ENCODE data around the gene MICB.

MICB gene

DNA sequence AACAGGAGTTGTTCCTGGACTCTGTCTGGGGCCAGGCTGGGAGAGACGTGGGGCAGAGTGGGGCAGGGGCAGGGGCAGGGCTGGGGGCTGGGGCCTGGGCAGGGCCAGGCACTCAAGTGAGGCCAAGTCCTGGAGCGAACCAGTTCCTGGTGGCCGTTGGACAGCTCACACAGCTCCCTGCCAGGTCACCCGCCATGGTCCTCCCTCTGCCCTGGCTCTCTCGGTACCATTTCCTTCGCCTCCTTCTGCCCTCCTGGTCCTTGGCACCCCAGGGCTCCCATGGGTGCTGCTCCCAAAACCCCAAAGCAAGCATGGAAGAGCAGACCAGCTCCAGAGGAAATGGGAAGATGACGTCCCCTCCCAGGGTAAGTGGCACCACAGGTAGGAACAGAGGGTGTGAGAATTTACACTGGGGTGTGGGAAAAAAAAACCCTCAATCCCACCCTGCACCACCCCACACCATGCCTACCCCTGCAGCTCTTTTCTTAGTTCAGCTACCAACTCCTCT, 30.9 kb downstream of the MICB start, which contains the start of gene MCCD1:
Gene MCCD1, plus strand, starts transcription at position 142 of the 508 bp plus-strand sequence. Its CDS starts 53 bp downstream, at position 195.
- no peak for DNase-seq (ENCODE audit: low read depth)
- TF ChIP-seq, protein P1, sequence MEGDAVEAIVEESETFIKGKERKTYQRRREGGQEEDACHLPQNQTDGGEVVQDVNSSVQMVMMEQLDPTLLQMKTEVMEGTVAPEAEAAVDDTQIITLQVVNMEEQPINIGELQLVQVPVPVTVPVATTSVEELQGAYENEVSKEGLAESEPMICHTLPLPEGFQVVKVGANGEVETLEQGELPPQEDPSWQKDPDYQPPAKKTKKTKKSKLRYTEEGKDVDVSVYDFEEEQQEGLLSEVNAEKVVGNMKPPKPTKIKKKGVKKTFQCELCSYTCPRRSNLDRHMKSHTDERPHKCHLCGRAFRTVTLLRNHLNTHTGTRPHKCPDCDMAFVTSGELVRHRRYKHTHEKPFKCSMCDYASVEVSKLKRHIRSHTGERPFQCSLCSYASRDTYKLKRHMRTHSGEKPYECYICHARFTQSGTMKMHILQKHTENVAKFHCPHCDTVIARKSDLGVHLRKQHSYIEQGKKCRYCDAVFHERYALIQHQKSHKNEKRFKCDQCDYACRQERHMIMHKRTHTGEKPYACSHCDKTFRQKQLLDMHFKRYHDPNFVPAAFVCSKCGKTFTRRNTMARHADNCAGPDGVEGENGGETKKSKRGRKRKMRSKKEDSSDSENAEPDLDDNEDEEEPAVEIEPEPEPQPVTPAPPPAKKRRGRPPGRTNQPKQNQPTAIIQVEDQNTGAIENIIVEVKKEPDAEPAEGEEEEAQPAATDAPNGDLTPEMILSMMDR (IDR thresholded peaks at IDR 0.05; ENCODE audit: control insufficient read depth, extremely low read depth, insufficient read depth) = no peak
- H3K4me3 ChIP-seq (ENCODE audit: low read depth, low read length) = no peak within 1 kb of the TSS

DNA sequence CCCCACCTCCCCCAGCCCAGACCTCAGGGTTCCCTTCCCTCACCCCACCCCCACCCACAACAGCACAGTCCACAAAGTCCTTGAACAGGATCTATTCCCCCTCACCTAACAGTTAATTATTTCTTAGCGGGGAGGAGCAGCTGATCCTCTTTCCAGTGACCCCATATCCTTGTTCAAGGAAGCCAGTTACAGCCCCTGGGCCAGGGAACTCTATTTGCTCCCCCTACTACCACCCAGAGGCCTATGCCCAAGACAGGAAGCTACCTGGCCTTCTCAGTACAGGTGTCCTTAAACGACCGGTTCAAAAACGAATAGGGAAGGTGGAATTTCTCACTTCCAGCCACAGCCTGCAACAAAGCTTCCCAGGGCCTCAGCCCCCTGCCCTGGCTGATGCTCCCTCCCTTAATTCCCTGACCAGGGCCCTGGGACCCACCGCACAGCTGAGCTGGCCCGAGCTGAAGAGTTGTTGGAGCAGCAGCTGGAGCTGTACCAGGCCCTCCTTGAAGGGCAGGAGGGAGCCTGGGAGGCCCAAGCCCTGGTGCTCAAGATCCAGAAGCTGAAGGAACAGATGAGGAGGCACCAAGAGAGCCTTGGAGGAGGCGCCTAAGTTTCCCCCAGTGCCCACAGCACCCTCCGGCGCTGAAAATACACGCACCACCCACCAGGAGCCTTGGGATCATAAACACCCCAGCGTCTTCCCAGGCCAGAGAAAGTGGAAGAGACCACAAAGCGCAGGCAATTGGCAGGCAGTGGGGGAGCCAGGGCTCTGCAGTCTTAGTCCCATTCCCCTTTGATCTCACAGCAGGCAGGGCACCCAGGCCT, 31.6 kb downstream of the MICB start:
- TF ChIP-seq, protein P1 (IDR thresholded peaks at IDR 0.05; ENCODE audit: control insufficient read depth, extremely low read depth, insufficient read depth) = no peak
- H3K4me3 ChIP-seq (ENCODE audit: low read depth, low read length) = no peak overlapping the region
- no peak for DNase-seq (ENCODE audit: low read depth)

DNA sequence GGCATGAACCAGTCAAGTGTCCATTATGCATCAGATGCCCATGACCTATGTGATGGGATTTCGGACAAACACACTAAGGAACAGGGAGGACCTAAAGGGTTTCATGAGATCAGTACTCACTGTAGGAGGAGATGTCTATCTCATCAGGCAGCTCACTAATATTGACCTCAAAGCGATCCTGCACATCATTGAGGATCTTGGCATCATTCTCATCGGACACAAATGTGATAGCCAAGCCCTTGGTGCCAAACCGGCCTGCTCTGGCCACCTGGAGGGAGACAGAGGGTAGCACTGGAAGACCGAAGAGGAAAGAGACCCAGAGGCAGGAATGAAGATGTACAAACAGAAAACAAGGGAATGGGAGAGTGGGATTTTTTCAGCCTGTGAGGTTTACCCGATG, 32.7 kb downstream of the MICB start:
- no peak for DNase-seq (ENCODE audit: low read depth)
- TF ChIP-seq, protein P1 (IDR thresholded peaks at IDR 0.05; ENCODE audit: control insufficient read depth, extremely low read depth, insufficient read depth) = no peak
- H3K4me3 ChIP-seq (ENCODE audit: low read depth, low read length) = no peak overlapping the region

DNA sequence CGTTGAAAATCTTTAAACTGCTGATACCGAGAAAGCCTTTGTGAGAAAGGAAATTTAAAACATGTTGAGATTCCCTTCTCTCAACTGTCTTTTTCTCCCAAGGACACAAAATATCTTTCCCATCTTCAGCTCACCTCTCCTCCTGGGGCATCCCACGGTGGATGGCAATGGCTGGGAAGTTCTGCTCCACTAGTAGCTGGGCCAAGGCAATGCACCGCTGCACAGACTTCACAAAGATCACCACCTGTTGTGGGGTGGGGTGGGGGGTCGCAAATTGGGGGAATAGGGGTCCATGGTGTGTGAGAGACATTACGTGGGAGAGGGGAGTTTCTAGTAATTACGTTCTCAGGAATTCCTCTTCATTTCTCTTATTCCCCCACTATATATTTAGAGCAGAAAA, 33.2 kb downstream of the MICB start:
- no peak overlapping the region for H3K4me3 ChIP-seq (ENCODE audit: low read depth, low read length)
- DNase-seq (ENCODE audit: low read depth) = no peak
- TF ChIP-seq, protein P1 (IDR thresholded peaks at IDR 0.05; ENCODE audit: control insufficient read depth, extremely low read depth, insufficient read depth) = no peak

DNA sequence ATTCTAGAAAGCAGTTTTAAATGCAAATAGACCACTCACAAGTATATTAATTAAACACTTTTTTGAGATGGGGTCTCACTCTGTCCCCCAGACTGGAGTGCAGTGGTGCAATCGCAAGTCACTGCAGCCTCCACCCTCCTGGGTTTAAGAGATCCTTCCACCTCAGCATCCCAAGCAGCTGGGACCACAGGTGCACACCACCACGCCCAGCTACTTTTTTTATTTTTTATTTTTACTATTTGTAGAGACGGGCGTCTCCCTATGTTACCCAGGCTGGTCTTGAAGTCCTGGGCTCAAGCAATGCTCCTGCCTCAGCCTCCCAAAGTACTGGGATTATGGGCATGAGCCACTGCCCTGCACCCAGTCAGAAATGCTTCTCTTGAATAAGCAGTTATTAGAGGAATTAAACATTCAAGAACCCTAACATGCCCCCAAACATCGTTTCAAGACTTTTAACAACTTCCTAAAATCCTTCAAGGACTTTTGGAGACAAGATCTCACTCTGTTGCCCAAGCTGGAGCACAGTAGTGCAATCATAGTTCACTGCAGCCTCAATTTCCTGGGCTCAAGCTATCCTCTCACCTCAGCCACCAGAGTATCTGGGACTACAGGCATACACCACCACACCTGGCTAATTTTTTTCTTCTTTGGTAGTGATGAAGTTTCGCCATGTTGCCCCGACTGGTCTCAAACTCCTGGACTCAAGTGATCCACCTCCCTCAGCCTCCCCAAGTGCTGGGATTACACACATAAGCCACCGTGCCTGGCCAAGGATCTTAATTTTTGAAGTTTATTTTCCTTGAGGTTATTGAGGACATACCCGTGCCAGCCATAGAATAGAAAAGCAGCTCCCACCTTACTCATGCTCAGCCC, 34.1 kb downstream of the MICB start:
- H3K4me3 ChIP-seq (ENCODE audit: low read depth, low read length) = no peak overlapping the region
- no peak for DNase-seq (ENCODE audit: low read depth)
- TF ChIP-seq, protein P1 (IDR thresholded peaks at IDR 0.05; ENCODE audit: control insufficient read depth, extremely low read depth, insufficient read depth) = no peak

DNA sequence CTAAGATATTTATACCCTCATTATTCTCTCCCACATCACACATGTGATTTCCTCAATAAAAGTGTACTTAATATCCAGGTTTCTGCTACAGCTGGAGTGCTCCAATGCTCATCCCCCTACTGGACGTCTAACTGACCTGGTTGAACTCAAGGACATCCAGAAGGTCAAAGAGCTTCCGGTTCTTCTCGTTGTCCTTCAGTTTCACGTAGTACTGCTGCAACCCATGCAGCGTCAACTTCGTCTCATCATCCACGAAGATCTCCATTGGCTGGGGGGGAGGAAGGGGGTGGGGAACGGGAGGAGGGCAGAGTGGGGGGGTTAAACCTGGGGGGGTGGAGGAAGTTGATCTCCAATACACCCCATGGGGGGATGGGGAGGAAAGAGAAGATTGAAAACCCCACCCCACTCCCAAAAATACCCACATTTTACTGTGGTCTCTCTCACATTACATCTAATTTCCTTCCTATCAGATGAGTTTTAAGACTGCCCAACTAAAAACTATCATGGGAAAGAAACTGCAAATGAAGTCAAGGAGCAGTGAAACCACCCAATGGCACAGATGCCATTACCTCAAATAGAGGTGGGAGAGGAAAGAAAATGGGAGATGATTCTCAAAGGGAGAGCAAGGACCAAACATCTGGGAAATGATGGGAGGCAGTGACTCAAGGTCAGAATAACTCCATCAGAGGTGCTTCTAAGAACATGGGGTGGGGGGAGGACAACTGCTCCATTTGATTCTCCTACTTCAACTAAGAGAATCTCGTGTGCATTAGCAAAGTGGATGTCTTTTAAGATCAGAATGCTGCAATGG, 34.9 kb downstream of the MICB start:
- H3K4me3 ChIP-seq (ENCODE audit: low read depth, low read length) = no peak overlapping the region
- DNase-seq (ENCODE audit: low read depth) = no peak
- TF ChIP-seq, protein P1 (IDR thresholded peaks at IDR 0.05; ENCODE audit: control insufficient read depth, extremely low read depth, insufficient read depth) = no peak
